IMR-90 (cell line): ENCODE measurements around the gene CTDSPL. TPM values are rescaled to one million over a fixed set of nuclear protein-coding genes. Genes with fewer than 3 reads are reported as not detected.
A peak's percentile ranks its signal among the peaks of the same experiment; 100 is the strongest.

Source experiments
- ATAC-seq: fragments of 200-7000 bp; cut with Tn5 transposase; 2 replicates; pipeline ENCODE4 v1.9.1; 2020; ENCODE audit warnings: low read depth, mild to moderate bottlenecking, moderate library complexity
- BruUV-seq: library from RNA; stranded (reverse); fragments of 400-500 nt; replicated peaks from 2 replicates; lab custom pipeline; 2021; lab: Mats Ljungman, UMichigan
- CTCF ChIA-PET: fragments of 300-600 bp; formaldehyde crosslinking; extraction: SDS; loops from one replicate; lab custom pipeline; 2021; ENCODE audit warnings: antibody characterized with exemption; lab: Yijun Ruan, JAX
- POLR2A ChIA-PET: fragments of 300-600 bp; sonication (Branson Sonifier 250); formaldehyde crosslinking; loops from one replicate; lab custom pipeline; 2022; ENCODE audit warnings: antibody characterized with exemption; ENCODE audit not compliant: unreplicated experiment; lab: Charles Lee
- DNase-seq: peaks from one replicate; pipeline ENCODE4 v3.0.0; 2013
- H2AFZ ChIP-seq: replicated peaks from 2 replicates; pipeline ENCODE3; 2013; ENCODE audit warnings: low read length, mild to moderate bottlenecking; ENCODE audit not compliant: poor library complexity
- H2AK5ac ChIP-seq: 2 replicates; pipeline ENCODE4 v1.6.1; 2013; ENCODE audit warnings: low read depth, low read length, inconsistent platforms
- H2AK9ac ChIP-seq: replicated peaks from 2 replicates; pipeline ENCODE3; 2013; ENCODE audit warnings: mild to moderate bottlenecking, low read depth, low read length, moderate library complexity; ENCODE audit not compliant: poor library complexity
- H2BK120ac ChIP-seq: 2 replicates; pipeline ENCODE4 v1.6.1; 2013; ENCODE audit warnings: low read depth, low read length, inconsistent platforms
- H2BK15ac ChIP-seq: 3 replicates; pipeline ENCODE4 v1.6.1; 2013; ENCODE audit warnings: low read depth, low read length, inconsistent platforms
- H2BK20ac ChIP-seq: 2 replicates; pipeline ENCODE4 v1.6.1; 2013; ENCODE audit warnings: low read depth, mild to moderate bottlenecking, inconsistent platforms, low read length, moderate library complexity
- H2BK5ac ChIP-seq: 2 replicates; pipeline ENCODE4 v1.6.1; 2013; ENCODE audit warnings: mild to moderate bottlenecking, low read depth, low read length, inconsistent platforms; ENCODE audit not compliant: poor library complexity, severe bottlenecking
- H3K14ac ChIP-seq: replicated peaks from 2 replicates; pipeline ENCODE4 v1.6.1; 2013; ENCODE audit warnings: low read depth, low read length, inconsistent platforms
- H3K18ac ChIP-seq: 2 replicates; pipeline ENCODE4 v1.6.1; 2013; ENCODE audit warnings: low read depth, low read length, control low read depth
- H3K23ac ChIP-seq: 2 replicates; pipeline ENCODE4 v1.6.1; 2013; ENCODE audit warnings: low read depth, low read length, inconsistent platforms
- H3K27ac ChIP-seq: 2 replicates; pipeline ENCODE4 v1.5.1; 2013; ENCODE audit warnings: mild to moderate bottlenecking, control low read depth, low read length; ENCODE audit not compliant: insufficient read depth
- H3K27me3 ChIP-seq: 2 replicates; pipeline ENCODE4 v1.6.1; 2013; ENCODE audit warnings: low read length; ENCODE audit not compliant: control insufficient read depth, insufficient read depth
- H3K36me3 ChIP-seq: 2 replicates; pipeline ENCODE4 v1.6.1; 2013; ENCODE audit warnings: low read length, mixed read lengths; ENCODE audit not compliant: control insufficient read depth, insufficient read depth
- H3K4ac ChIP-seq: 2 replicates; pipeline ENCODE4 v1.6.1; 2013; ENCODE audit warnings: low read depth, low read length, inconsistent platforms
- H3K4me1 ChIP-seq: 2 replicates; pipeline ENCODE4 v1.6.1; 2013; ENCODE audit warnings: low read length, mixed read lengths; ENCODE audit not compliant: control insufficient read depth, insufficient read depth
- H3K4me2 ChIP-seq: 2 replicates; pipeline ENCODE4 v1.6.1; 2013; ENCODE audit warnings: low read depth, mild to moderate bottlenecking, control low read depth, low read length, moderate library complexity
- H3K4me3 ChIP-seq: 2 replicates; pipeline ENCODE4 v1.5.1; 2013; ENCODE audit warnings: low read depth, mild to moderate bottlenecking, control low read depth, low read length, moderate library complexity; ENCODE audit not compliant: insufficient read depth
- H3K56ac ChIP-seq: 2 replicates; pipeline ENCODE4 v1.6.1; 2013; ENCODE audit warnings: low read length, inconsistent platforms; ENCODE audit not compliant: insufficient read depth; ENCODE audit errors: extremely low read depth
- H3K79me1 ChIP-seq, 2 experiments: 2 replicates each; pipeline ENCODE4 v1.6.1; 2013; ENCODE audit warnings: low read length in 2 of 2, inconsistent platforms in 1 of 2, low read depth in 1 of 2
- H3K9ac ChIP-seq: 2 replicates; pipeline ENCODE4 v1.6.1; 2013; ENCODE audit warnings: low read depth, low read length, control low read depth
- H3K9me1 ChIP-seq: 2 replicates; pipeline ENCODE4 v1.6.1; 2013; ENCODE audit warnings: low read length, inconsistent platforms; ENCODE audit not compliant: insufficient read depth
- H3K9me3 ChIP-seq: 2 replicates; pipeline ENCODE4 v1.6.1; 2013; ENCODE audit warnings: low read length; ENCODE audit not compliant: control insufficient read depth, insufficient read depth
- H4K20me1 ChIP-seq: 2 replicates; pipeline ENCODE4 v1.6.1; 2013; ENCODE audit warnings: low read length, inconsistent platforms; ENCODE audit not compliant: insufficient read depth
- H4K5ac ChIP-seq: 2 replicates; pipeline ENCODE4 v1.6.1; 2013; ENCODE audit warnings: mild to moderate bottlenecking, low read depth, low read length, control low read depth
- H4K8ac ChIP-seq, 2 experiments: 2 replicates each; pipeline ENCODE4 v1.6.1; 2013; ENCODE audit warnings: low read depth in 2 of 2, low read length in 2 of 2, control low read depth in 1 of 2, inconsistent platforms in 1 of 2
- H4K91ac ChIP-seq: 2 replicates; pipeline ENCODE4 v1.6.1; 2013; ENCODE audit warnings: low read depth, low read length, inconsistent platforms; ENCODE audit not compliant: insufficient read depth
- BHLHE40 ChIP-seq: fragments of 150-350 bp; IDR thresholded peaks from 2 replicates; pipeline ENCODE4 v1.6.1; 2016; ENCODE audit warnings: mild to moderate bottlenecking, low read depth, low read length
- CHD1 ChIP-seq: IDR thresholded peaks from 2 replicates; pipeline ENCODE4 v1.6.1; 2012; ENCODE audit warnings: low read depth, low read length, improper control_type of control experiment
- FOS ChIP-seq: fragments of 150-350 bp; IDR thresholded peaks from 2 replicates; pipeline ENCODE4 v1.6.1; 2016; ENCODE audit warnings: low read depth, low read length
- MAFK ChIP-seq: IDR thresholded peaks from 2 replicates; pipeline ENCODE4 v1.6.1; 2012; ENCODE audit warnings: low read depth, low read length, improper control_type of control experiment
- MAZ ChIP-seq: IDR thresholded peaks from 2 replicates; pipeline ENCODE4 v1.6.1; 2012; ENCODE audit warnings: low read depth, mild to moderate bottlenecking, low read length, improper control_type of control experiment, moderate library complexity, borderline replicate concordance
- MXI1 ChIP-seq: IDR thresholded peaks from 2 replicates; pipeline ENCODE4 v1.6.1; 2012; ENCODE audit warnings: low read depth, mild to moderate bottlenecking, low read length, moderate library complexity, borderline replicate concordance
- NFE2L2 ChIP-seq: fragments of 150-350 bp; IDR thresholded peaks from 2 replicates; pipeline ENCODE4 v1.6.1; 2016; ENCODE audit warnings: low read depth, mild to moderate bottlenecking, low read length
- POLR2A ChIP-seq: IDR thresholded peaks from 2 replicates; pipeline ENCODE4 v1.6.1; 2012; ENCODE audit warnings: mild to moderate bottlenecking, low read depth, low read length
- RCOR1 ChIP-seq: IDR thresholded peaks from 2 replicates; pipeline ENCODE4 v1.6.1; 2012; ENCODE audit warnings: mild to moderate bottlenecking, low read length, improper control_type of control experiment; ENCODE audit not compliant: insufficient replicate concordance
- RFX5 ChIP-seq: IDR thresholded peaks from 2 replicates; pipeline ENCODE4 v1.8.0; 2012; ENCODE audit warnings: low read depth, mild to moderate bottlenecking, low read length, moderate library complexity
- SMC3 ChIP-seq: fragments of 150-350 bp; IDR thresholded peaks from 2 replicates; pipeline ENCODE4 v1.6.1; 2016; ENCODE audit warnings: low read depth, mild to moderate bottlenecking, antibody characterized with exemption, low read length, moderate library complexity
- WGBS, 2 experiments: methylation state at CpG; one replicate each; pipeline versions ENCODE4 v1.1.5 to v1.1.7; 2013; ENCODE audit warnings: missing lambda C conversion rate in 2 of 2; ENCODE audit not compliant: insufficient read length in 1 of 2; ENCODE audit errors: extremely low coverage in 2 of 2; 5-methylcytosine and 5-hydroxymethylcytosine counted together
- dilution Hi-C: fragments of 300-500 bp; cut with HindIII; formaldehyde crosslinking; loops from one replicate; pipeline ENCODE4 v1.14.3; 2018; ENCODE audit warnings: low sequenced_read_pairs; ENCODE audit not compliant: unreplicated experiment
- in situ Hi-C: fragments of 300-500 bp; cut with MboI; formaldehyde crosslinking; loops from 3 replicates; pipeline ENCODE4 v1.14.3; 2019; ENCODE audit warnings: low sequenced_read_pairs, inconsistent platforms, mixed read lengths
- intact Hi-C: fragments of 100-400 bp; cut with micrococcal nuclease; formaldehyde crosslinking; loops from 2 replicates; pipeline ENCODE4 v1.10.0; 2022
- polyA plus RNA-seq, 3 experiments: library from polyadenylated mRNA; depleted of rRNA; stranded (reverse); fragments of >200 nt; gene quantifications; 2 replicates each; pipeline ENCODE4 v1.2.3, GENCODE V29; 2012; ENCODE audit warnings: low replicate concordance in 1 of 3
- total RNA-seq: library from RNA; depleted of rRNA; stranded (reverse); fragments of >200 nt; gene quantifications from 2 replicates; pipeline ENCODE4 v1.2.3, GENCODE V29; 2012
- TF ChIP-seq, protein P1 (sequence below): fragments of 150-350 bp; IDR thresholded peaks from 2 replicates; pipeline ENCODE4 v1.6.1; 2017; ENCODE audit warnings: mild to moderate bottlenecking, antibody characterized with exemption, low read length, low read depth
- TF ChIP-seq, protein P2 (sequence below): fragments of 150-350 bp; IDR thresholded peaks from 2 replicates; pipeline ENCODE4 v1.6.1; 2016; ENCODE audit warnings: low read depth, mild to moderate bottlenecking, low read length, moderate library complexity, borderline replicate concordance
- TF ChIP-seq, protein P3 (sequence below): conservative IDR thresholded peaks from 2 replicates; pipeline ENCODE4 v1.5.1; 2012; ENCODE audit warnings: mild to moderate bottlenecking, low read depth, low read length, improper control_type of control experiment

Gene CTDSPL
- total and polyA plus RNA-seq, 2 of the 4 experiments (the other 2 are of a cell fraction) = 24.5 to 29.0 TPM

DNA sequence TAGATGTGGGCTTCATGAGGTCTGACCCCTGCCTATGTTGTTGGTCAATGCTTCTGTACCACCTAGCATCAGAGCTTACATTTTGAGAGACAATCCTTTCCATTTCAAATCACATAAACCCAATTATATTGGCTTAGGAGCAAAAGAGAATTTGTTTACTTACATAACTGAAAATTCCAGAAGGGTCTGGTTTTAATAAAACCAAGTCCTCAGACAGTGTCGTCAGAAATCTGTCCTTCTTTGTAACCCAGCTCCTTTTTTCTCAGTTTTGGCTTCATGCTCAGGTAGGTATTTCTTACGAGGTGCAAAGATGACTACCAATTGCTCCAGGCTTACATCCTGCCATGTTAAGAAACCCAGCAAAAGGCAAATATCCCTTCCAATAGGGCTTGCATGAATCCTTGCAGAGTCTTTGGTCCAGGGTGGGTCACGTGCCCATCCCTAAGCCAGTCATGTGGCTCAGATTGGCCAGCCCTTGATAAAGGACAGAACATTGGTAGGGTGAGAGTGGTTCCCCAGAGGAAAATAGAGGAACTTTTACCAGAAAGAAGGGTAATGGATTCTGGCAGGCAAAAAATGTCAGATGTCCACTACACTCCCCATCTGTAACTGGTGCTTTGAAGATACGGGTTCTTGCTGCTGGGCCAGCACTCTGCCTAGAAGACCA, 78.7 kb downstream of the CTDSPL start:
- no peak overlapping the region for H2AFZ ChIP-seq
- H2BK20ac ChIP-seq = no peak overlapping the region
- no CpG with 5 or more reads among the region's 4 CpGs for WGBS, 2 experiments
- no peak overlapping the region for H4K8ac ChIP-seq
- H4K20me1 ChIP-seq = peaks cover 4% of the 10 kb centered on the region; the same call in 1 of the 2 replicates
- H2BK5ac ChIP-seq = no peak overlapping the region
- dilution Hi-C loops (no loop called here), intact Hi-C loops (no loop called here), in situ Hi-C loops (no loop called here)
- H3K27me3 ChIP-seq = no peaks in the 10 kb centered on the region
- no peak for DNase-seq
- no peaks in the 10 kb centered on the region for H3K9me3 ChIP-seq
- peaks cover 18% of the 10 kb centered on the region for H3K4me1 ChIP-seq
- no peak overlapping the region; the same call in 2 of the 3 replicates for H2BK15ac ChIP-seq
- H2AK9ac ChIP-seq = no peak overlapping the region
- peaks cover 22% of the 10 kb centered on the region for H3K9me1 ChIP-seq
- ATAC-seq = no peak
- H3K14ac ChIP-seq = no peak overlapping the region
- ChIA-PET CTCF (no interaction called here), POLR2A (no interaction called here)
- H2AK5ac ChIP-seq = peak overlapping the region; percentile 52; the same call in 1 of the 2 replicates
- H3K56ac ChIP-seq = no peak overlapping the region
- H3K4ac ChIP-seq = no peak overlapping the region
- no peaks in the 10 kb centered on the region for H3K36me3 ChIP-seq
- H3K9ac ChIP-seq = no peak overlapping the region
- no peak overlapping the region for H4K5ac ChIP-seq
- H3K23ac ChIP-seq = peak overlapping the region; percentile 34; the same call in 1 of the 2 replicates
- H3K18ac ChIP-seq = no peak overlapping the region
- no peak overlapping the region for H3K4me3 ChIP-seq
- H4K91ac ChIP-seq = no peak overlapping the region
- no peak overlapping the region for H3K27ac ChIP-seq
- TF ChIP-seq MAFK (no peak), NFE2L2 (no peak), RCOR1 (no peak), CHD1 (no peak), FOS (no peak), RFX5 (no peak), BHLHE40 (no peak), MXI1 (no peak), POLR2A (no peak), MAZ (no peak), SMC3 (no peak)
- TF ChIP-seq, protein P1, sequence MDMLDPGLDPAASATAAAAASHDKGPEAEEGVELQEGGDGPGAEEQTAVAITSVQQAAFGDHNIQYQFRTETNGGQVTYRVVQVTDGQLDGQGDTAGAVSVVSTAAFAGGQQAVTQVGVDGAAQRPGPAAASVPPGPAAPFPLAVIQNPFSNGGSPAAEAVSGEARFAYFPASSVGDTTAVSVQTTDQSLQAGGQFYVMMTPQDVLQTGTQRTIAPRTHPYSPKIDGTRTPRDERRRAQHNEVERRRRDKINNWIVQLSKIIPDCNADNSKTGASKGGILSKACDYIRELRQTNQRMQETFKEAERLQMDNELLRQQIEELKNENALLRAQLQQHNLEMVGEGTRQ = no peak
- TF ChIP-seq, protein P2, sequence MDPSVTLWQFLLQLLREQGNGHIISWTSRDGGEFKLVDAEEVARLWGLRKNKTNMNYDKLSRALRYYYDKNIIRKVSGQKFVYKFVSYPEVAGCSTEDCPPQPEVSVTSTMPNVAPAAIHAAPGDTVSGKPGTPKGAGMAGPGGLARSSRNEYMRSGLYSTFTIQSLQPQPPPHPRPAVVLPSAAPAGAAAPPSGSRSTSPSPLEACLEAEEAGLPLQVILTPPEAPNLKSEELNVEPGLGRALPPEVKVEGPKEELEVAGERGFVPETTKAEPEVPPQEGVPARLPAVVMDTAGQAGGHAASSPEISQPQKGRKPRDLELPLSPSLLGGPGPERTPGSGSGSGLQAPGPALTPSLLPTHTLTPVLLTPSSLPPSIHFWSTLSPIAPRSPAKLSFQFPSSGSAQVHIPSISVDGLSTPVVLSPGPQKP = no peak
- TF ChIP-seq, protein P3, sequence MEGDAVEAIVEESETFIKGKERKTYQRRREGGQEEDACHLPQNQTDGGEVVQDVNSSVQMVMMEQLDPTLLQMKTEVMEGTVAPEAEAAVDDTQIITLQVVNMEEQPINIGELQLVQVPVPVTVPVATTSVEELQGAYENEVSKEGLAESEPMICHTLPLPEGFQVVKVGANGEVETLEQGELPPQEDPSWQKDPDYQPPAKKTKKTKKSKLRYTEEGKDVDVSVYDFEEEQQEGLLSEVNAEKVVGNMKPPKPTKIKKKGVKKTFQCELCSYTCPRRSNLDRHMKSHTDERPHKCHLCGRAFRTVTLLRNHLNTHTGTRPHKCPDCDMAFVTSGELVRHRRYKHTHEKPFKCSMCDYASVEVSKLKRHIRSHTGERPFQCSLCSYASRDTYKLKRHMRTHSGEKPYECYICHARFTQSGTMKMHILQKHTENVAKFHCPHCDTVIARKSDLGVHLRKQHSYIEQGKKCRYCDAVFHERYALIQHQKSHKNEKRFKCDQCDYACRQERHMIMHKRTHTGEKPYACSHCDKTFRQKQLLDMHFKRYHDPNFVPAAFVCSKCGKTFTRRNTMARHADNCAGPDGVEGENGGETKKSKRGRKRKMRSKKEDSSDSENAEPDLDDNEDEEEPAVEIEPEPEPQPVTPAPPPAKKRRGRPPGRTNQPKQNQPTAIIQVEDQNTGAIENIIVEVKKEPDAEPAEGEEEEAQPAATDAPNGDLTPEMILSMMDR = no peak
- BruUV-seq = no TSS peak
- H2BK120ac ChIP-seq = no peak overlapping the region; the same call in 1 of the 2 replicates
- peaks cover 25 to 69% of the 10 kb centered on the region in 2 experiments for H3K79me1 ChIP-seq
- no peak overlapping the region for H3K4me2 ChIP-seq
